ENCODE measurements around the gene ADO. TPM values are rescaled to one million over a fixed set of nuclear protein-coding genes. Genes with fewer than 3 reads are reported as not detected.

ADO gene
- total RNA-seq, 1 donor from 2014 or later: 13.9 TPM

DNA sequence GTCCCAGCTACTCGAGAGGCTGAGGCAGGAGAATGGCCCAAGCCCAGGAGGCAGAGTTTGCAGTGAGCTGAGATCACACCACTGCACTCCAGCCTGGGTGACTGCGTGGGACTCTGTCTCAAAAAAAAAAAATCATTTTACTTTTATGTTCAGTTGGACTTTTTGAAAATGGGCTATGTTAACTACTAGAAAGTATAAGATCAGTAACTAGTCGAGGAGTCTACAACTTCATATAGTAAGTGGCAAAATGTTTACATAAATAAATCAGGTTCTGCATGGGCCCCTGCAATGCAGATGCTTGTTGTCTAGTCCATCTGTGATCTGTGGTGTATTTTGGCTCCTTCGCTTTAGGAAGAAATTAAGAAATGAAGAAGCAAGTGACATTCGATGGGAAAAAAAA lies 12.3 kb upstream of the ADO start:
- DNase-seq (ENCODE audit: low read depth in 2 of 2): no peak

DNA sequence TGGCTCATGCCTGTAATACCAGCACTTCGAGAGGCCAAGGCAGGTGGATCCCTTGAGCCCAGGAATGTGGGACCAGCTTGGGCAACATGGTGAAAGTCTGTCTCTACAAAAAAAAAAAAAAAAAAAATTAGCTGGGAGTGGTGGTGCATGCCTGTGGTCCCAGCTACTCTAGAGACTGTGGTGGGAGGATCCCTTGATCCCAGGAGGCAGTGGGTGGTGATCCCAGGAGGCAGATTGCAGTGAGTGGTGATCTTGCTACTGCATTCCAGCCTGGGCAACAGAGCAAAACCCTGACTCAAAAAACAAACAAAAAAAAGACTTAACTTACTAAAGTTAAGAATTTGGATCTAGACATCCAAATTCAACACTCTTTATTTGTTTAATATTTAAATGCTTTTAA lies 10.2 kb upstream of the ADO start:
- no peak for DNase-seq (ENCODE audit: low read depth in 2 of 2)

DNA sequence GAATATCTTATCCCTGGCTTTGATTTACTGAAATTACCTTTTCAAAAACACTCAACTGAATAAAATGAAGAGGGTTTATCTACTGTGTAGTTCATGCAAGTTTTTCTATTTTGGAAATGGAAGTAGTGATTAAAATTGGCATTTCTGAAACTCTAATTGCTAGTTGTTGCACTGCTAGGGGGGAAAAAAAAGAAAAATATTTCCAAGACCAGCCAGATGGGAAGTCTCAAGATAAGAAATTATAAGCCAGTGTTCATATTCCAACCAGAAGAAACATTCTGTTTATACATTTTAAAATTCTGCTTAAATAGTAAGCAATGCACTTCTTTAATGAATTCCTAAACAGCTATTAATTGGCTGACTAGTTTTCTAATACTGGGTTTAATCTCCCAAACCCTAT lies 9.4 kb upstream of the ADO start:
- no peak for DNase-seq (ENCODE audit: low read depth in 2 of 2)

DNA sequence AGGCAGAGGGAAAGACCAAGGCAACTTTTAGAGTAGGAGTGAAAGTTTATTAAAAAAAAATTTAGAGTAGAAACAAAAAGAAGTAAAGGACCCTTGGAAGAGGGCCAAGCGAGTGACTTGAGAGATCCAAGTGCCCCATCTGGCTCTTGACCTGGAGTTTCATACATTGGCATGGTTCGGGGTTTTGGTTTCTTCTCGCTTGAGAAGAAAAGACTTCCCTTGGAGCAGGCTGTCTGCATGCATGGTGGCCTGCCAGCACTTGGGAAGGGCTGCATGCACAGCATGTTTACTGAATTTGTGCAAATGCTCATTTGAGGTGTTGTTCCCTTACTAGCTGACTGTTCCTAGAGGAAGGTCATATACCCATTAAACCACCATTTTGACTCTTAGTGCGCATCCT lies 8.8 kb upstream of the ADO start:
- DNase-seq (ENCODE audit: low read depth in 2 of 2): no peak

DNA sequence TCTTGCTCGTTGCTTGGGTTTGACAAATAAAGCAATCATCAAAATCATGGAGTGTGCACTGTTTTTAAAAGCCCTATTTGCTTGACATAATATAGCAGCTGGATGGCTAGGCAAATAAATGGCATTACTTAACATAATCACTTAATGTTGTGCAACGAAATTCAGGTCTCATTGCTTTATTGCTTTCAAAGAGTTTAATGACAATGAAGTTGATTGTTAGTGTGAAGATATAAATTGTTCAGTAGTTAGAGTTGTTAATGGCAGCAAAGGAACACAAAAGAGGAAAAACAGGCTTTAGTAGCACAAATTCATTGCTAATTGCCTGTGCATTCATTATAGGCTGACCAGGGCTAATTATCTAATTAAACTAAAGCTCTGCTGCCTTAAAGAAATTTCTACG lies 7.6 kb upstream of the ADO start:
- DNase-seq (ENCODE audit: low read depth in 2 of 2): no peak

DNA sequence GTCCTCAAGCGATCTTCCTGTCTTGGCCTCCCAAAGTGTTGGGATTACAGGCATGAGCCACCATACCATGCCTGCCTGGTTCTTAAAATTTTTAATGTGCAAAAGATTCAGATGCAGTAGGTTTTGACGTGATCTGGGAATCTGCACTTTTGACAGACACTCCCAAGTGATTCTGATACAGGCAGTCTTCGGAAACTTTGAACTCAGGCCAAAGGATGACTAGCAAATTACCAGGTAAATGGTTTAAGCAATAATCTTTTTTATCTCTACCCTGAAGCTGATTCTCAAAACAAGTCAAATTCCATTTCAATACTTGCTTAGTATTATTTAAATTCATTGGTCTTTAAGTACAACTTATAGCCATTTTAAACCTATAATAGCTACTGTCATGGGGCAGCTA lies 2.6 kb upstream of the ADO start:
- DNase-seq (ENCODE audit: low read depth in 2 of 2): no peak

DNA sequence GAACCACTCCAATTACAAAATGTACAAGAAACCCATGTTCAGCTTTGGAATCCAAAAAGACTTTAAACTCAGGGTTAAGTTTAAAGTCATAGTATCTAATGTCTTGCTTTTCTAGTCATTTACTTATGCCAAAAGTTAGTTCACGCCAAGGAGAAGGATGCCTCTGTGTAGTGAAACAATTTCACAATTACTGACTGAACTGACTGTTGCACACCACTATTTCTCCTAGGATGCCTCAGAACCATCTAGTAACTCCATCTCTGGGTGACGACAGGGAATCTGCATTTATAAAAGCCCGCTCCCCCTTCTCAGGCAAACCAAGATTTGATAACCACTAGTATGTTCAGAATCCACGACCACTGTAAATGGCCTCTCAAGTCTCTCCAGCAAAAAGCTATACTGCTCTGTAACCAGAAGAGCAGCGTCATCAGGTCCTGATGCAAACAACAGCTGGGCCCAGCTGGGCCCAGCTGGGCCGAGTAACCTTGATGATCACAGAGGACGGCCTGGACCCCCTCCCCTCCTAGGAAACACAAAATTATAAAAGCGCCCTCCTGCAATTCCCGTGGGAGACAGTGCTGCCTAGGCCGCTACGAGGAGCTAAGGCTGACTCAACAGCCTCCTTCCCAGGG lies 680 bp upstream of the ADO start:
- no peak for DNase-seq (ENCODE audit: low read depth in 2 of 2)

DNA sequence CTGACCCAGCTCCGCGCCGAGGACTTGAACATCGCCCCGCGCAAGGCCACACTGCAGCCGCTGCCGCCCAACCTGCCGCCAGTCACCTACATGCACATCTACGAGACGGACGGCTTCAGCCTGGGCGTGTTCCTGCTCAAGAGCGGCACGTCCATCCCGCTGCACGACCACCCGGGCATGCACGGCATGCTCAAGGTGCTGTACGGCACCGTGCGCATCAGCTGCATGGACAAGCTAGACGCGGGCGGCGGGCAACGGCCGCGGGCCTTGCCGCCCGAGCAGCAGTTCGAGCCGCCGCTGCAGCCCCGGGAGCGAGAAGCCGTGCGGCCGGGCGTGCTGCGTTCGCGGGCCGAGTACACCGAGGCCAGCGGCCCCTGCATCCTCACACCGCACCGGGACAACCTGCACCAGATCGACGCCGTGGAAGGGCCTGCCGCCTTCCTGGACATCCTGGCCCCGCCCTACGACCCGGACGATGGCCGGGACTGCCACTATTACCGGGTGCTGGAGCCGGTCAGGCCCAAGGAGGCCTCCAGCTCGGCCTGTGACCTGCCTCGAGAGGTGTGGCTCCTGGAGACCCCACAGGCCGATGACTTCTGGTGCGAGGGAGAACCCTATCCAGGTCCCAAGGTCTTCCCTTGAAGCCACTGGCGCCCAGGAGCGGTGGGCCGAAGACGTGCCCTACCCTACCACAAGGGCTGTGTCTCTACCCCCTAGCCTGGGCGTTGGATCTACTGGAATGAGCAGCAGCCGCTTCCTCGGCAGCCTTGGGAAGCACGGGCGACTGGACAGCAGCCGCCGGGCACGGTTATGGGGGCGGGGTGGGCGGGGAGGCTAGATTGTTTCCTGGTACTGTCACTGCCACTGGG lies 945 bp downstream of the ADO start:
- peak; percentile 50 to 64 for DNase-seq (ENCODE audit: low read depth in 2 of 2)

DNA sequence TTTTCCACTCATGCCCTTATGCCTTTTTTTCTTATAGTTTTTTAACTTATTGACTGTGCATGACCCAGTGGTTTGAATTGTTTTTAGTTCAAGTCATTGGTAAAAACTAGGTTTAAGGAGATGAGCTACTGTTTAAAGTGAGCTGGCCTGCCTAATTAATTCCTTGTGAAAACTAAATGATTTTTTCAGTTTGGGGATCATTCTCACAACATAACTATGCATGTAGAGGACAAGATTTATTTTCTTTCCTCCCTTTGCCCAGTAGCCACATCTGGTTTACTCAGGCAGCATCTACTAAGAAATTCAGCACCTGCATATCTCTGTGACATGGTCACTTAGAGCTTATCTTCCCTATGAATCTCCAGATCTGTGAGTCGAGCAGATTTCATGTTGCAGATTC lies 1.7 kb downstream of the ADO start:
- DNase-seq (ENCODE audit: low read depth in 2 of 2): no peak

DNA sequence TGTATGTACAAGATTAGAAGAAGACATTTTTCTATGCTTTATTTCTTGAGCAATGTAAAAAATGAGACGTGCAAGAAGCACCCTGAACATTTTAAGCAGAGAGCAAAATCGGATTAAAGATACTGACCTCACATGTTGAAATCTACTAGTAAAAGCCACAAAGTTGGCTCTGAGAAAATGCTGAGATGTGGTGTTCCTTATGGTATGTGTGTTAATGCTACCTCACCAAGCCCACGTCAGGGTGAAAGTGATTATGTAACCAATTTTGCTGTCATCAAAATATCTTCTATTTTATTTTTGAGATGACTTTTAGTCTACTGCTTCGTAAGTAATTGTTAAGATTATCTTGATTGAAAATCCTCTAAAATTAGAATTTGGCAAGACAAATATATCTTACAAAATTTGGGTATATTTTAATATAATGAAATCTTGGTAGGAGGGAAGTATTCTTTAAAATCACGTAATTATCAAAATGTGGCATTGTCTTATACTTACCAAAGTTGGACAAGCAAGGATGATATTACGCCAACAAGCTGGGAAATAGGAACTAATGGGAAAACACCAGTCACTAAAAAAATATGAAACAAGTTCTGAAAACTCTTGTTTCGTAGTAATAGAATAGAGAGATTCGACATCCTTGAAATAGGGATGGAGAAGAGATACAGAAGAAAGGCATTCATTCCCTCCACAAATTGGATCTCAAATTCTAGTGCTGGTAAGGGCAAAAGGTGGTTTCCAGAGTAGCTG lies 5.8 kb downstream of the ADO start:
- no peak for DNase-seq (ENCODE audit: low read depth in 2 of 2)

DNA sequence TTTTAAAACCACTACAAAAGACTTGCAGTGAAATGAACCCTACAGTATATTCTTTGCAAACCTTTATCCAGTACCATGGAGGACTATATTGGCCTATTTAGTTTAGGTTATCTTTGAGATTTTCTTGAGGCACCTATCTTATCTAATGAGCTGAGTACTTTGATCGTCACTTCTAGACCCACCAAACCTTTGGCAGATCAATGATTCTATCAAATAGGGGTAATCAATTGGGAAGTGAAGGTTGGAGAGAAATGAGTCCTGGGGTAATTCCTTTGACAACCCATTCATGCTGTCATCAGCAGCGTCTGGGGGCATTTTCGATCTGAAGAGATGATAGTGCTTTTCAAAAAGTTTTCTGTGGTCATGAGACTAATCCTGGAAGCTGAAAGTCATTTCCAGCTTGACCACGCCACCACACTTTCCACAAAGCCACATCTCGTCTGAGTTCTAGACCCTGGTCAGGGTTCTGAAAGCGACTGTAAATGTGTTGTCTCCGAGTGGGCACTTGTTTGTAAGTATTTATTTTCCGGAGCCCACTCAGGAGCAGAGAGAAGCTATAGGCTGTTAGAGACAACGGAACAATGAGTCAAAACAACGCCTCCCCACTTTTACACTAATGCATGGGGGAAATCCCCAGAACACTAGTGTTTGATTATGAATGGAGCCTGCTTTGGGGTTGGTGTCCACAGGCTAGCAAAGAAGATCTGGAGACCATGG lies 6.8 kb downstream of the ADO start:
- DNase-seq (ENCODE audit: low read depth in 2 of 2): no peak

DNA sequence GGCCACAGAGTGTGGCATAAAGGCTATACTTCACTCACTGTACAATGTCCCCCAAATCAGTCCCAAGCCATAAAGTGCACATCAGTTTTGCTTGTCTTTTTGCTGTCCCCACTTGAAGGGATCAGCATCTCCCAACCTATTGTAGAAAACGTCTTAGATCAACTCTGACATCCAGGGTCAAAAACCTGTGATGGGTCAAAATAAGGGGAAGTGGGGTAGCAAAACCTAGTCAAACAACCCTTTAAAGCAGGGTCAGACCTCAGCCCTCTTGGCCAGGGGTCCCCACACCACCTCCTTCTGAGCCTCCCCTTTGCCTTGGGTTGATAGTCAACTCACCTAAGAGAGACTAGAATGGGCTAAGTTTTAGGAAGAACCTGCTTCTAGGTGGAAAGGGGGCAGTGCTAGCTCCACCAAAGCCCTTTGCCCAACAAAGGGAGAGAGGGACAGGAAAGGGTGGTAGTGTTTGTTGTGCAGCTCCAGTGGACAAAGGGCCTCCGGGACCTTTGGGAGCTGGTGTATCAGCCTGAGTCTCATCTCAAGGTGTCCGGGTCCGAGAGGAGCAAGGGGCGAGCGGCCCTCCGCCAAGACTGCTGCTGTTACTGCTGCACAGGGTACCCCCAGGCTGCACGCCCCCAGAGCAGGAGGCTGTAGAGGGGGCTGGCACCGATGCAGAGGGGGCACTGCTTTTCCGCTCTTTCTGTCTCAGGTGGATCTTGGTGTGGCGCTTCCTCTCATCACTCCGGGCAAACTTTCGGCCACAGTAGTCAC lies 8.3 kb downstream of the ADO start:
- no peak for DNase-seq (ENCODE audit: low read depth in 2 of 2)

DNA sequence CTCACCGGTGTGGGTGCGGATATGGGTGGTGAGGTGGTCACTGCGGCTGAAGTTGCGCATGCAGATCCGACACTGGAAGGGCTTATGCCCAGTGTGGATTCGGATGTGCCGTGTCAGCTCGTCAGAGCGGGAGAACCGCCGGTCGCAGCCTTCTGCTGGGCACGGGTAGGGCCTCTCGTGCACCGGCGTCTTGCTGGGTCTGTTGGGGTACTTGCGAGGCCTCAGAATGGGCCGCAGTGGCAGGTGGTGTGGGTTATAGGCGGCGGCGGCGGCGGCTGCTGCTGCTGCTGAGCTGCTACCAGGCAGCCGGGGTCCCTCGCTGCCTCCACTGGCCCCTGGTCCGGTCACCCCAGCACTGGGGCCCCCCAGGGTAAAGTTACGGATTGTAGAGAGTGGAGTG lies 8.9 kb downstream of the ADO start:
- DNase-seq (ENCODE audit: low read depth in 2 of 2): no peak

DNA sequence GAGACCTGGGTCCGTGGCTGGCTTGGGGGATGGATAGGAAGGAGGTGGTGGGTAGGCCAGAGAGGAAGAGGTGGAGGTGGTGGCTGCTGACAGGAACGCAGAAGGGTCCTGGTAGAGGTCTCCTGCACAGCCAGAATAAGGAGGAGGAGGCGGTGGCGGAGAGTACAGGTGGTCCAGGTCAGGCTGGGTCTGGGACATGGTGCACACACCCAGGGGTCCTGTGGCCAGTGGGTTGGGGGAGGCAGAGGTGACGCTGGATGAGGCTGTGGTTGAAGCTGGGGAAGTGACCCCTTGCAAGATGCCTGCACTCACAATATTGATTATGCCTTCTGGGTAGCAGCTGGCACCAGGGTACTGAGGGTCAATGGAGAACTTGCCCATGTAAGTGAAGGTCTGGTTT lies 9.5 kb downstream of the ADO start:
- DNase-seq (ENCODE audit: low read depth in 2 of 2): no peak

DNA sequence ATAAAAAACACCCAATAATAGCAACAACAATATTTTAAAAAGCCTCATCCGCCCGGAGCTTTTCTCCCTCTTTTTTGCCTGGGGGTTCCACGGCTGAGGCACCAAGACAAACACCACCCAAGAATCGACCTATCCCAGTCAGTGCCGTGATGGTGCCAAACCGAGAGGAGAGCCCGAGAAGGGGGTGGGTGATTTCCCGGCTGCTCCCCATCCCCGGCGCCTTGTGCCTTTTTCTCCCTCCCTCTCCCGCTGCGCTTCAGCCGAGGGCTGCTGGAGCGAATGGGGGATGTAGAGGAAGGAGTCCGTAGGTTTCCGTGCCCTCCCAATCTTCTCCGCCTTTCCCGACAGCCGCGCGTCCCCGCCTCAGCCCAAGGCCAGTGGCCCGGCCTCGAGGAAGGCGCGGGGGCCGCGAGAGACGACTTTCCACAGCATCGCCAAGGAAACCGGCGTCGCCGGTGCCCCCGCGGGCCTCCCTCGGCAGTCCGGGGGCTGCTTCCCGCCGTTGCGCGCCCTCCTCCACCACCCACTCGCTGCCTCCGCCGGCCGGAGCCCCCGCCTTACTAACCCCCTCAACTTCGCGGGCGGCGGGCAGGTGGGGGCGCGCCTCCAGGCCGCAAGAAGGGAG lies 10.3 kb downstream of the ADO start:
- no peak for DNase-seq (ENCODE audit: low read depth in 2 of 2)

DNA sequence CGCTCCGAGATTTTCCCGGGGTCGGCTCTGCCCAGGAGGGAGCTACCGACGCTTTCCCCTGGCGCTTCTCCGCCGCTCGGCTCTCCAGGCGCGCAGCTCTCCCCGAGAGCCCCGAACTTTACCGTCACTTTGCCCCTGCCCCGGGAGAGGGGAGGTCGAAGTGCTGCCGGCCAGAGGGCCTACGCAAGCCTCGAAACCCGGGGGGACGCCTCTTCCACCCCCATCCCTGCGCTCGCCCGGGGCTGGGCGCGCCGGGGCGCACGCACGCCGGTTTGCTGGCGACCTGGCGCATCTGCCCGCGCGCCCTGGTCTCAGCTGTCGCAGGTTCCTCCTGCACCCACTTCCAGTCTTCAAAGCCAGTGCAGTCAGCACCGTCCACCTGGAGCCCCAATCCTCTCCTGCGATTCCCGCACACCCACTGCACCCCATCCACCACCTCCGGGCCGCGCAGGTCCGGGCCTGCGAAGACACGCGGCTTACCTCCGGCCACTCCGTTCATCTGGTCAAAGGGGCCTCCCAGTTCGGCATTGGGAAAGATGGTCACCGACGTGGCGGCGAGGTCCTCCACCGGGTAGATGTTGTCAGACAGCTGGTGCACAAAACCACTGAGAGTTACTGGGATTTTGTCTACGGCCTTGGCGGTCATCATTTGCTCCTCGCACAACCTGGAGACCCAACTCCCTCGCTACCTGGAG lies 11.0 kb downstream of the ADO start:
- peak; percentile 11 to 30 for DNase-seq (ENCODE audit: low read depth in 2 of 2)

DNA sequence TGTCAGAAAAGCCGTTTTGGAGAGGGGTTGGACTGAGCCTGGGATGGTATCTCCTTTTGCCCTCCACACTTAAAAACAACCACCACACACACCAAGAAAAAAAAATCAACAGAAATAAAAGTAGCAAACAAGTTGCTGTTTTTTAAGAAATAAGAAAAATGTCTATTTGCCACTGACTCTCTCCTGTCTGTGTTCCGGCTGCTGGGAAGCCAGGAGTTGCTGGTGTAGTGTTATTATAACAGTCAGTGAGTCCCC lies 11.5 kb downstream of the ADO start:
- no peak for DNase-seq (ENCODE audit: low read depth in 2 of 2)

DNA sequence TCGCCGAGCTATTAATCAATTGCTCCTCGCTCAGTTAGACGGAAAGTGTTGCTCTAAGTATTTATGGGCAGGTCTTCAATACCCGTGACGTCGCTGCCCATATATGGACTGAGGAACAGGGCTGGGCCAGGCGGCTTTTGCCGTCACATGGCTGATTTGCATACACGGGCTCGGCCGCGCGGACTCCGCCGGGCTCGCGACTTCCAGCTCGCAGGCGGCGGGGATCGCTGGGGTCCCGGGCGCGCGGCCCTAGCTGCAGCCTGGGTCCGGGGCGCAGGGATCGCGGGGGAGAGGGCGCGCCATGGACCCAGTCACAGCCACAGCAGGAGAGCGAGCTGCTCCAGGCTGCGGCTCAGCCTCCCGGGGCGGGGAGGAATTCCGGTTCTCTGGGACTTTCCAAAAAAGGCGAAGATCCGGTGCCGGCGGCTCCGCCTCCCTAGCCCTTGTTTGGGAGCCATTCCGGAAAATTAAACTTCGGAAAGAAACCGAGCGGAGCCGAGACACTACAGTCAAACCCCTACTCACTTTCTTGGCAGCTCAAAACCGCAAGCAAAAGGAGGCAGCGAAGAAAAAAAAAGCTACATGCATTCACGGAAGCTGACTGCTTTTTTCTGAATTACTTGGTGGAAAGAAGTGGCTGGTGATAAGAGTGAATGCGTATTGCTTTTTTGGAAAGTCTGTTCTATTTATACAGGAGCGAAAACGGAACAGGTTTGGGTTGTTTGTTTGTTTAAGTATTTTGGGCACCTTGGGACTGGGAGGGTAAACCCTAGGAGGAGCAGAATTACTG lies 12.0 kb downstream of the ADO start, which contains the start of gene EGR2:
EGR2 (minus strand) TSS at position 36 of the 790 bp plus-strand sequence. CDS start 337 bp downstream, outside the sequence.
- DNase-seq (ENCODE audit: low read depth in 2 of 2): peak; percentile 97

DNA sequence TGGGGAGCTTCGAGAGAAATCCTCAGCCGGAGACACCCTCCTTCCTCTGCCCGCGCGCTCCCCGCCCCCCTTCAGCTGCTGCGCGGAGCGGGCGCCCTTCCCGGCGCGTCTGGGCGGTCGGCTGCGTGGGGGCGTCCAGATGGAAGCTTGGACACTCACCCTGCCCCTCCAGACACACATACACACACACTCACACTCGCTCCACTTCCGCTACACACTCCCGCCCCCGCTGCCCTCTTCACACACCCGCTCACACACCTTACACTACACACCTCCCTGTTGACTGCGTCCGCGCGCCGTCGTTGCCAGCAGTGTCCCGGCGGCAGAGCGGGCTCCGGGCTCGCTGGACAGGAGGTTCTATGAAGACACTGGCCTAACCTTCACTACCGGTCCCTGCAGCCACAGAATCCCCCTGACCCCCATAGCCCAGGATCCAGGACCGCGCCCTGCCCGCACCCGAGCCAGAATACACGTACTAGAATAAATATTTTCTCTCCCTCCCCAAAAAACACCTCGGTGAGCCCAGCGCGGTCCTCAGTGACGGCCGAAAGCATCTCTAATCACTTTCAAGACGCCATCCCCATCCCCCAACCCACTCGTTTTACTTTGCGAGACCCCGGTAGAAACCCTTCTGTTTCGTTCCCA lies 12.7 kb downstream of the ADO start:
- DNase-seq (ENCODE audit: low read depth in 2 of 2): peak; percentile 34 to 38
